C4-2B (cell line): ENCODE measurements around the gene TMEM51.

Experiments used
- ZFX ChIP-seq: fragments of 450-650 bp; IDR thresholded peaks from 2 replicates; pipeline ENCODE4 v1.6.1; 2017
- TF ChIP-seq, protein P1 (sequence below): fragments of 450-650 bp; conservative IDR thresholded peaks from 2 replicates; pipeline ENCODE4 v1.5.1; 2017; ENCODE audit warnings: mild to moderate bottlenecking

DNA sequence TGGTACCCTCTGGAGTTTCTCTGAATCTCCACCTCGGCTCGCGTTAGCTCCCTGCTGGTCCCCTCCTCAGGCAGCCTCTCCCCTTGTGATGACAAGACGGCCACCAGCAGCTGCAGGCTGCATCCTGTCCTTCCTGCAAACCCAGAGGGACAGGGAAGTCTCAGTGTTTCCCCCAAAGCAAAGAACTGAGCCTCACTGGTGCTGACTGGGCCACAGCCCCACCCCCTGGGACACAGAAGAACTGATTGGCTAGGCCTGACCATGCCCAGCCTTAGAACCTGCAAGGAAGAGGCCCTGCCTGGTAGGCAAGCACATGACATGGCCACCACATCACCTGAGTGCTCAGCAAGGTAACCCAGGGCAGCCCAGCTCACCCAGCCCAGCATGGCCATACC lies 34.6 kb downstream of the TMEM51 start:
- TF ChIP-seq, protein P1, sequence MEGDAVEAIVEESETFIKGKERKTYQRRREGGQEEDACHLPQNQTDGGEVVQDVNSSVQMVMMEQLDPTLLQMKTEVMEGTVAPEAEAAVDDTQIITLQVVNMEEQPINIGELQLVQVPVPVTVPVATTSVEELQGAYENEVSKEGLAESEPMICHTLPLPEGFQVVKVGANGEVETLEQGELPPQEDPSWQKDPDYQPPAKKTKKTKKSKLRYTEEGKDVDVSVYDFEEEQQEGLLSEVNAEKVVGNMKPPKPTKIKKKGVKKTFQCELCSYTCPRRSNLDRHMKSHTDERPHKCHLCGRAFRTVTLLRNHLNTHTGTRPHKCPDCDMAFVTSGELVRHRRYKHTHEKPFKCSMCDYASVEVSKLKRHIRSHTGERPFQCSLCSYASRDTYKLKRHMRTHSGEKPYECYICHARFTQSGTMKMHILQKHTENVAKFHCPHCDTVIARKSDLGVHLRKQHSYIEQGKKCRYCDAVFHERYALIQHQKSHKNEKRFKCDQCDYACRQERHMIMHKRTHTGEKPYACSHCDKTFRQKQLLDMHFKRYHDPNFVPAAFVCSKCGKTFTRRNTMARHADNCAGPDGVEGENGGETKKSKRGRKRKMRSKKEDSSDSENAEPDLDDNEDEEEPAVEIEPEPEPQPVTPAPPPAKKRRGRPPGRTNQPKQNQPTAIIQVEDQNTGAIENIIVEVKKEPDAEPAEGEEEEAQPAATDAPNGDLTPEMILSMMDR, result no peak
- TF ChIP-seq ZFX, result no peak
